GM18907 (cell line): ENCODE results near the gene DPH6.
"Not testable (repeated sequence)": the region's sequence is repeated elsewhere in the genome, so short reads cannot be mapped to it uniquely, and the experiment has no call there.

Source experiments
- ATAC-seq: cut with Tn5 transposase; IDR thresholded peaks from one replicate; pipeline ENCODE4 v1.9.1; 2021; ENCODE audit warnings: mild to moderate bottlenecking, moderate library complexity; ENCODE audit not compliant: unreplicated experiment

DPH6 gene, protein sequence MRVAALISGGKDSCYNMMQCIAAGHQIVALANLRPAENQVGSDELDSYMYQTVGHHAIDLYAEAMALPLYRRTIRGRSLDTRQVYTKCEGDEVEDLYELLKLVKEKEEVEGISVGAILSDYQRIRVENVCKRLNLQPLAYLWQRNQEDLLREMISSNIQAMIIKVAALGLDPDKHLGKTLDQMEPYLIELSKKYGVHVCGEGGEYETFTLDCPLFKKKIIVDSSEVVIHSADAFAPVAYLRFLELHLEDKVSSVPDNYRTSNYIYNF

GRCh38 chr15:35545824-35546510, at the start of gene DPH6:
DPH6 (minus strand) TSS chr15:35546165; CDS start chr15:35546141, 24 bp downstream.
- ATAC-seq = peak; percentile 92

DNA sequence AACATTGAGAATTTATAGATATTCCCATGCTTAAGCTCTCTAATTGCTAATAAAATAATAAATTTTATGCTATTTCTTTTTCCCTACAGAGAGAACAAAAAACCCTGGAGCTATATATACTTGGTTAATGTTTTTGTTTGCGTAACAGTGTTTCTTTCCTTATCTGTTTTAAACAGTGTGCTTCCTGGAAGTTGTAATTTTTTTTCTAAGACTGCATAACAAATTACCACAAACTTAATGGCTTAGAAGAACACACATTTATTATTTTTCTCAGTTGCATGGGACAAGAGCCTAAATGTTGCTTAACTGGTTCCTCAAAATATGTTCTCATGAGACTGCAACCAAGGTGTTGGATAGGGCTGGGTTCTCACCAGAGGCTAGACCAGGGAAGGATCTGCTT, 49.7 kb upstream of the DPH6 start:
- ATAC-seq = no peak

DNA sequence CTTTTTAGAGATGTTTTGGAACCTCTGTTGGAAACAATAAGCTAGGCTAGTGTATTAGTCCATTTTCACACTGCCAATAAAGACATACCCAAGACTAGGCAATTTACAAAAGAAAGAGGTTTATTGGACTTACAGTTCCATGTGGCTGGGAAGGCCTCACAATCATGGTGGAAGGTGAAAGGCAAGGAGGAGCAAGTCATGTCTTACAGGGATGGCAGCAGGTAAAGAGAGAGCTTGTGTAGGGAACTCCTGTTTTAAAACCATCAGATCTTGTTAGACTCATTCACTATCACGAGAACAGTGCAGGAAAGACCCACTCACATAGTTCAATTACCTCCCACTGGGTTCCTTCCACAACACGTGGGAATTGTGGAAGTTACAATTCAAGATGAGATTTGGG, 46.0 kb upstream of the DPH6 start:
- ATAC-seq = not testable (repeated sequence)

- no peak for ATAC-seq
Observed at GRCh38 chr15:35583863-35584528, 38.0 kb upstream of the DPH6 start.

- ATAC-seq = no peak
Observed at GRCh38 chr15:35580606-35581005, 34.6 kb upstream of the DPH6 start.

- ATAC-seq = no peak
Observed at GRCh38 chr15:35567392-35567791, 21.4 kb upstream of the DPH6 start.

DNA sequence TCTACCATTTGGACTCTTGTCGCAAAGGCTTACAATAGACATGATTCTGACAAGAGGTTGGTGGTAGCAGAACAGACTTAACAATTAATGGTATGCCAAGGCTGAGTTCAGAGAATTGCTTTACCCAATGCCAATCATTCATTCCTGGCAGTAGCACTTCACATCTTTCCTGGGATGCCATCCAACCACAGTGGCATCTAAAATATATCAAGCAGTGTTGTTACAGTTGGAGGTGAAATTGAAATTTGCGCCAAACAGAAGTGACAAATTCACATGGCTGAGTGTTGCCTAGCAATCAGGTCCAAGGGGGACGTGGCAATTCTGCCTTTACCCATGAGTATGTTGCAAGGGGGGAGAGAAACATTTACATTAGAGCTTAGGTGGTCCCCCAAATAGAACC, 21.0 kb upstream of the DPH6 start:
- no peak for ATAC-seq

GRCh38 chr15:35565901-35566300, 19.9 kb upstream of the DPH6 start:
- no peak for ATAC-seq

DNA sequence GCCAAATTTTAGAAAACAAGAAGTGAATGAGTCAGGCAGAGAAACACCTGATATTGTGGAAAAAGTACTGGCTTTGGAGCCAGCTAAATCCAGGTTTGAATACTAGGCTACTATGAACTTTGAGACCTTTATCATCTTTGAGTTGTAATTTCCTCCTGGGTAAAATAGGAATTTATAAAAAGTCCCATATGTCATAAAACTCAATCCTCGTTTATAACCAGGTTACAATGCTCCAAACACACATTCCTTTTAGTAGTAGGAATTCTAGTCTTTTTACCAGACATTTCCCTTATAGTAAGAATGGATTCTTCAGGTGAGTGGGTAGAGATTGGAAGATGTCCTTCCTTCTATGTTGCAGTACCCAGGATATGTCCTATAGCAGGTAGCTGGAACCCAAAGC, 16.7 kb upstream of the DPH6 start:
- no peak for ATAC-seq

DNA sequence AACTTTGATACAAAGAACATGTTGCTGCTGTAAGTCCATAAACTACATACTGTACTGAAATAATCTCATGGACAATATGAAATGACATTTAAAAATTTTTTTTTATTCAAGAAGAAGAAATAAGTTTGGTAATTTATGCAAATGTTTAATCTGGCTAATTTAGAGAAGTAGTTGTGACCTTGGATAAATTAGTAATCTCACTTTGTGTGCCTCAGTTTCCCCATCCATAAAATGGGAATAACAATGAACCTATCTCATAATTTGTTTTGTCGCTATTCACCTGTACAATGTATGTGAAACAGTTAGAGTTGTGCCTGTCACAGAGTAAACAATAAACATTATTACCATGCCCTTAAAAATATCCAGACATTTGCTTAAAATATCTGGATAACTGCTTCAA, 15.3 kb upstream of the DPH6 start:
- ATAC-seq = no peak

GRCh38 chr15:35560870-35561269, 14.9 kb upstream of the DPH6 start:
- no peak for ATAC-seq

DNA sequence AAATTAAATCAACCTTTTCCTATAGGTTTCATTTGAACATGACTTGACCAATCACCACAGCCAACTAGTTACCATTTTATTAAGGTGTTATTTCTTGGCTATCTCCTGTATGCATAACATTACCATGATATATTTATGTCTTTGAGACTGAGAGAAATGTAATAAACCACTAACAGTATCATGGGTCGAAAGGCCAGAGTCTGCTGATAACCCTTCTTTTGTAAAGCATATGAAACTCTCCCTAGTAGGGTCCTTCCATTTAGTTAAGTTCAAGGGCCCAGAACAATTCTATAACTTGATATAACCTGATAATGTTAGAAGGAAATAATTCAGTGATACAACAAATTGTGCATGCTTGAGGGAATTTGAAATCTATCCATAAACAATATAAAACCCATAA, 14.3 kb upstream of the DPH6 start:
- no peak for ATAC-seq

DNA sequence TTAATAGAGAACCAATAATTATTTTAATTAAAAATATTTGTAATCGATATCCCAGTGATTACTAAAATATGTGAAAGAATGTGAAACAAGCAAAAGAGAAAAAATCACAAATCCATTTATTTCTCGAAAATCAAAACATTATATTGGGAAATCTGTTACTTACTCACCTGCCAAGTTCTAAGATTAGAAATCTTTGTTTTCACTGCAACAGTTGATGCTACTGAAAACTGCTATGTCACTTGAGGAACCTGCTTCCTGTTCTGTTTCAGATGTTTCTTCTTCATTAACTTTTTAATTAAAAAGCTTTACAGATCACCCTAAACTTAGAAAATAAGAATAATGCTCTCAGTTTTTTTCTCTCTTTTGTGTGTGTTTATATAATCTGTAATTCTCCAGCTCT, 13.7 kb upstream of the DPH6 start:
- no peak for ATAC-seq

GRCh38 chr15:35557544-35557943, 11.6 kb upstream of the DPH6 start:
- ATAC-seq = no peak

- ATAC-seq = no peak
Observed at GRCh38 chr15:35557012-35557411, 11.0 kb upstream of the DPH6 start.

- no peak for ATAC-seq
Observed at GRCh38 chr15:35555244-35555643, 9.3 kb upstream of the DPH6 start.

DNA sequence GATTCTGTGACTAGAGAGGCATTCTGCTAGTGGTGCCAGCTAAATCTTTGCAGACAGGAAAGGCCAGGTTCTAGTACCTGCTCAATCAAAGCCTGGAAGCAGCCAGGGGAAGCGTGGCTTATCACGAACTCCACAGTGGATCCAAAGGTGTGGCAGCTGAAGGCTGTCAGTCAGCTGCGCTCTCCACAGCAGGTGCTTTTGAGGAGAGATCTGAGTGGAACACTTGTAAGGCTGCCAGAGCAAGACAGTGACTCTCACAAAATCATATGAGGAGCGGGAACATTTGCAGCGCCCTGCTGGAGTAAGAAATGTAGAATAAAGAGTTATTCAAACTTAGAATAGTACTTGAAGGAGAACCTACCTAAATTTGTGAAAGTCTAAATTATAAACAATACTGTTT, 5.0 kb upstream of the DPH6 start:
- no peak for ATAC-seq

DNA sequence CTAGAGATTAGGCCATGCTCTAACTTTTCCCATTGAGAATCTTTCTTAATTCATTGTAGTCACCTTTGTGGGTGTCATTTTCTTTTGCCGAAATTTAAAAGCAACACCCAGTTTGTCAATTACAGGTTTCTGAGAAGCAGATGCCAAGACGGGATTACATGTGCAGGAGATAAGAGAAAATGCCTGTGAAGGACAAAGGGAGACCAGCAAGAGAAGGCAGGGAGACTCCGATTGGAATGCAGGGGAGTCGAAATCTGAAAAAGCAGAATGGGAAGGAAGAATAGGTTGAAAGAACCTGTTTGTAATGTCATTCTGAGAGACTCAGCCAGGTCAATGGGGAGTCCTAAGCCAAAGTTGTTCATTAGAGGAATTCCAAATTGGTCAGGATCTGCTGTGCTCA, 3.6 kb upstream of the DPH6 start:
- no peak for ATAC-seq

GRCh38 chr15:35548435-35548834, 2.5 kb upstream of the DPH6 start:
- no peak for ATAC-seq

DNA sequence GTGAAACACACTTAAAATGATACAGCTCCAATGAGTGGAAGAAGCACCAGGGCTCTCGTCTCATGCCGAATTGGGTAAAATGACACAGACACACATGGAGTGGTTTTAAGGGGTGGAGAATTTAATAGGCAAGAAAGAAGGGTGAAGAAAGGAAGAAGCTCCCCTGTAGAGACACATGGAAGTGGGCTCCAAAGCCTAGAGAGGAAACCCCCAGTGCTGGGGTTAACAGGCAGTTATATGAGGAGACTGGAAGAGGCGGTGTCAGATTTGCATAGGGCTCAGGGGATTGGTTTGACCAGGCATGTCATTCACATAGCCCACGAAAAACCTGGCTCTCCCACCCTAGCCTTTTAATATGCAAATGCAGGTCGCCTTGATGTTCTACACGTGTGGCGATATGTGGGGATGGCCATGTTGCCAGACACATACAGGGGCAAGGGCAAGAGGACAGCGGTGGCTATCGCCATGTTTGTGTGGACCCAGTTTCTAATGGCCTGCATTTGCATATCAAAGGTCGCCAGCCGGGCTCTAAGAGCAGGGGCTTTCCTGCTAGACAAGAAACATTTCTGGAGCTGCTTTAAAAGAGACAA, 1.9 kb upstream of the DPH6 start:
- ATAC-seq = no peak

DNA sequence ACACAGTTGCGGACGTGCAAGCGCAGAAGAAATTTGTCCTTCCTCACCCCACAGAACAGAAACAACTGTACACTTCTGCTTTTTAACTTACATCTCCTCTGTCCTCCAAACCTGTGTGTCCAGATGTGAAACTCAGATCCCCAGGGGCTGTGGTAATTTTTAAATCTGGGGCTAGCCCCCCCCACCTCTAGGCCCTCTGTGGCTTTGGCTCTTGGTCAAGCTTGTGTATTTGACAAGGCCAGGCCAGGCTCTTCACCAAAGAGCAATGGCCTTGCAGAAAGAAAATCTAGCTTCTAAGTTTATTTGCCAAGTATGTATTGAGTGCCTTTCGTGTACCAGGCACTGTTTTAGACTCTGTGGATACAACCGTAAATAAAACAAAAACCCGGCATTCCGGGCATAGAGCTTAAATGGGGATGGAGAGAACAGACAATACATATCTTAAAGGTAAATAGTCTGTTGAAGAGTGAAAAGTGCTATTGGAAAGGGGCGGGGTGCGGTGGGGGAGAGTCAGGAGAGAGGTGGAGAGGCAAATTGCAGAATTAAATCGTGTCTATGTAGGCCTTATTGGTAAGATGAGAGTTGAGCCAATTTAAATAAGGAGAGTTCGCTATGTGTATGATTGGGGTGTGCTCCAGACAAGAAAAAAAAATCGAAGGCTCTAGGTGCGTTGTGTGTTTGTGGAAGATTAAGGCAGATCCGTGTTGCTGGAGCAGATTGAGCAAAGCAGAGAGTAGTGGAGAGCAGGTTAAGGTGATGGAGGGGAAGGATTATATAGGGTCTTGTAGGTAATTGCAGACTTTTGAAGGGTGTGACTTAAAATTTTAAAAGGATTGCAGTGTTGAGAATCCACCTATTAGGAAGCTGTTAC, 781 bp upstream of the DPH6 start:
- ATAC-seq = peak; percentile 33
